CD4-positive, CD25-positive, alpha-beta regulatory T cell (primary cell): ENCODE data around the gene LATS2. TPM values are rescaled to one million over a fixed set of nuclear protein-coding genes. Genes with fewer than 3 reads are reported as not detected.
"Not testable (repeated sequence)": the region's sequence is repeated elsewhere in the genome, so short reads cannot be mapped to it uniquely, and the experiment has no call there.

Source experiments
- ATAC-seq, 2 donors: fragments of 150-1000 bp; cut with Tn5 transposase; one replicate each; pipeline ENCODE4 v1.10.0; 2021; ENCODE audit warnings: low read depth in 2 of 2, moderate number of reproducible peaks in 2 of 2, moderate library complexity in 1 of 2
- DNase-seq, 3 donors: peaks; one replicate each; pipeline versions ENCODE4 v3.0.0 to v3.0.0-alpha.2; 2012 to 2022; ENCODE audit warnings: mixed read lengths in 1 of 3
- H3K27ac ChIP-seq: one replicate; pipeline ENCODE4 v1.7.0; 2013; ENCODE audit warnings: mild to moderate bottlenecking, low read length; ENCODE audit not compliant: insufficient read depth, poor library complexity, severe bottlenecking
- H3K27me3 ChIP-seq: one replicate; pipeline ENCODE4 v1.7.0; 2013; ENCODE audit warnings: low read length; ENCODE audit not compliant: control insufficient read depth, insufficient read depth
- H3K36me3 ChIP-seq: one replicate; pipeline ENCODE4 v1.7.0; 2013; ENCODE audit warnings: mild to moderate bottlenecking, low read length, moderate library complexity; ENCODE audit not compliant: control insufficient read depth, insufficient read depth
- H3K4me1 ChIP-seq: 2 replicates; pipeline ENCODE4 v1.7.0; 2013; ENCODE audit warnings: mild to moderate bottlenecking, low read length; ENCODE audit not compliant: insufficient read depth, control insufficient read depth, poor library complexity, severe bottlenecking
- H3K4me3 ChIP-seq: one replicate; pipeline ENCODE4 v1.7.0; 2013; ENCODE audit warnings: low read depth, mild to moderate bottlenecking, low read length, moderate library complexity
- H3K9me3 ChIP-seq, 2 experiments: 1 replicate in 1 of 2; 2 replicates in 1 of 2; pipeline ENCODE4 v1.7.0; 2013; ENCODE audit warnings: low read length in 2 of 2, mild to moderate bottlenecking in 1 of 2, moderate library complexity in 1 of 2; ENCODE audit not compliant: control insufficient read depth in 2 of 2
- H3K27ac Mint-ChIP-seq, 3 donors: one replicate each; pipeline ENCODE4 v1.8.0; 2020 to 2022; ENCODE audit warnings: mild to moderate bottlenecking in 3 of 3, mixed read lengths in 3 of 3, moderate library complexity in 2 of 3
- H3K27me3 Mint-ChIP-seq: one replicate; pipeline ENCODE4 v1.8.0; 2022; ENCODE audit warnings: mild to moderate bottlenecking, mixed read lengths
- H3K36me3 Mint-ChIP-seq: one replicate; pipeline ENCODE4 v1.8.0; 2020; ENCODE audit warnings: mixed read lengths
- H3K4me1 Mint-ChIP-seq, 4 donors: one replicate each; pipeline ENCODE4 v1.8.0; 2020 to 2022; ENCODE audit warnings: mixed read lengths in 4 of 4, mild to moderate bottlenecking in 1 of 4
- H3K4me3 Mint-ChIP-seq, 4 donors: one replicate each; pipeline ENCODE4 v1.8.0; 2020 to 2022; ENCODE audit warnings: mild to moderate bottlenecking in 4 of 4, mixed read lengths in 4 of 4, moderate library complexity in 3 of 4
- H3K9me3 Mint-ChIP-seq, 7 donors: one replicate each; pipeline ENCODE4 v1.8.0; 2020 to 2022; ENCODE audit warnings: mixed read lengths in 7 of 7, mild to moderate bottlenecking in 3 of 7, moderate library complexity in 2 of 7
- polyA plus RNA-seq, 4 donors: library from polyadenylated mRNA; unstranded; fragments of 300-500 nt; fragmentation: Illumina TruSeq; gene quantifications; one replicate each; pipeline ENCODE4 v1.2.3, GENCODE V29; 2021
- total RNA-seq: library from RNA; stranded (reverse); gene quantifications from one replicate; pipeline ENCODE4 v1.2.3, GENCODE V29; 2022

LATS2 gene
- total and polyA plus RNA-seq, 5 donors from 2014 or later, result 0.35 TPM; not detected in 4

DNA sequence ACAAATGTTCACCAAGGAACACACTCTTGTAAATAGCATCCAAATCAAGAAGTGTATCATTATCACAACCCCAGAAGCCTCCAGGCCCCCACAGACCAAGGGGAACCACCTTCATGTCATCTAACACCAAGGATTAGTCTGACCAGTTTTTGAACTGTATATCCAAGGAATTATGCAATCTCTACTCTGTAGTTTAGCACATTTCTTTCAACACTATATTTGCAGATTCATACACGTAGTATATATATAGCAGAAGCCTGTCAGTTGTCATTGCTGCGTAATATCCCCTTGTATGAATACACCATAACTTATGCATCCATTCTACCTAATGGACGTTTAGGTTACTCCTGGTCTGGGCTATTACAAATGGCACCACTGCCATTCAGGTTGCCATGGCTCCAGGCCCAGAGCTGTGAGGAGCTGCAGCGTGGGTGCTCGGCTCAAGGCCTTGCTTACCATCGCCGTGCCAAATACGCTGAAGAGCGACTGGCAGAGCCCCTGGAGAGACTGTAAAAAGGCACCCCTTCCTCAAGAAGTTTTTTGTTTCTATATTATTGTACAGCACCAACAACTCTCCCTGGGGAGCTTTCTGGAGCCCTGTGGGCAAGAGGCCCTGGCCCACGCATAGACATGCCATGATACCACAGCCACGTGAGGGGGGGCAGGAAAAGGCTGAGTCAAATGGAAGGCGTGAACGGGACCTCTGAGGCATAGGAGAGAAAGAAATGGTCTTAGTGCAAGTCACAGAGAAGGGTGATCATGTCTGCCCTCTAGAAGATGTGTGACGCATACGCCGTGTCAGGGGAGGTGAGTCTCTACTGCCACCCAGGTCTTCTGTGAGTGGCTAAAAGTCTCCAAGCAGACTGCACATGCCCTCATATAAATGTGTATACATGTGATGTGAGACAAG, 10.8 kb downstream of the LATS2 start:
- Histone ChIP-seq H3K27ac (no peak overlapping the region), H3K9me3 (no peaks in the 10 kb centered on the region), H3K27me3 (no peaks in the 10 kb centered on the region), H3K4me3 (no peak overlapping the region), H3K4me1 (no peaks in the 10 kb centered on the region), H3K36me3 (no peaks in the 10 kb centered on the region)
- Mint-ChIP-seq H3K9me3 (peaks cover 0 to 2% (median 0%) of the 10 kb centered on the region in 7 donors), H3K27me3 (peaks cover 22% of the 10 kb centered on the region), H3K27ac (no peak overlapping the region), H3K4me3 (no peak overlapping the region), H3K4me1 (no peaks in the 10 kb centered on the region), H3K36me3 (no peaks in the 10 kb centered on the region)
- no peak for ATAC-seq
- no peak for DNase-seq

DNA sequence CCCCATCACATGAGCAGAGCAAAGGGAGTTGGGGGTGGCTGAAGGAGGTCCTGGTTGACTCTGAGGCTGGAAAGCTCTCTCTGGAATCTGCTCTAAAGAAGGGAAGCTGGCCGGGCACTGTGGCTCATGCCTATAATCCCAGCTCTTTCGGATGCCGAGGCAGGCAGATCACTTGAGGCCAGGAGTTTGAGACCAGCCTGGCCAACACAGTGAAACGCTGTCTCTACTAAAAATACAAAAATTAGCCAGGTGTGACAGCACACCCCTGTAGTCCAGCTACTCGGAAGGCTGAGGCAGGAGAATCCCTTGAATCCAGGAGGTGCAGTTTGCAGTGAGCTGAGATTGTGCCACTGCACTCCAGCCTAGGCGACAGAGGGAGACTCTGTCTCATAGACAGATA, 11.7 kb downstream of the LATS2 start:
- not testable (repeated sequence) for H3K9me3 Mint-ChIP-seq, H3K4me1 Mint-ChIP-seq, H3K36me3 ChIP-seq, H3K4me3 Mint-ChIP-seq, H3K27ac Mint-ChIP-seq, DNase-seq, H3K4me1 ChIP-seq, ATAC-seq, H3K9me3 ChIP-seq, H3K36me3 Mint-ChIP-seq, H3K4me3 ChIP-seq, H3K27me3 ChIP-seq, H3K27ac ChIP-seq
- H3K27me3 Mint-ChIP-seq, result peaks cover 21% of the 10 kb centered on the region

DNA sequence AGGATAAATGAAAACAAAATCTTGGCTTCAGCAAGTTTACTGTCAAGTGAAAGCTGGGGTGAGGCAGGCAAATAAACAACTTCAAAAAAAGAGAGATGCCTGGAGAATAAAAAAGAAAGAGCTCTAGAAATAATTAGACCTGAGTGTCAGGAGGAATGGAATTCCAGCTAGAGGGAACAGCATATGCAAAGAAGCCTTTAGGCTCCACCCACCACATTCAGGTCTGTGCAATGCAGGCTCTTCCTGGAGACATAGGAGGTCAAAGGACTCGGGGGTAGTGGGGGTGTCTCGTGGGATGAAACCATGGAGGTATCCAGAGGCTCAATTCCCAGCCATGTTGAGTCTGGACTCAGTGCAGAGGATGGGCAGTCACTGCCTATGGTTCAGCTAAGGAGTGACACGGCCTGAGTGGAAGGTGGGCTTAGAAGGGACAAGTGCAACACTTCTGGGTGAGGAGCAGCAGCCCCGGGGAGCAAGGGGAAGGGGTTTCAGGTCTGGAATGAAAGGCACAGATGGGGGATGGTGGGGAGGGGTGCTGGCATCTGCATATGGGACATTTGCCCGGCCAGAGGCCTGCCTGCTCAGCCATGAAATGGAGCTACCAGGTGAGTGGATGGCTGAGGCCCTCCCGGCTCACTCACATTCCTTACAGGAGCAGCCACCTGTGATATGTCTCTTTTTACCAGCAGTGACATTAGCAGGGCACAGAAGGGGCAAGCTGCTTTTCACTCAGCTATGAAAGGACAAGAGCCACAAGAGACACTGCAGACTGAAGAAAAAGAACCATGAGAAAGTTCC, 12.3 kb downstream of the LATS2 start:
- Histone ChIP-seq H3K36me3 (no peaks in the 10 kb centered on the region), H3K4me1 (no peaks in the 10 kb centered on the region), H3K27ac (no peak overlapping the region), H3K9me3 (no peaks in the 10 kb centered on the region), H3K27me3 (no peaks in the 10 kb centered on the region), H3K4me3 (no peak overlapping the region)
- H3K27ac Mint-ChIP-seq, result no peak overlapping the region
- ATAC-seq (no peak), DNase-seq (no peak)
- no peak overlapping the region for H3K4me3 Mint-ChIP-seq
- no peaks in the 10 kb centered on the region for H3K4me1 Mint-ChIP-seq
- no peaks in the 10 kb centered on the region for H3K36me3 Mint-ChIP-seq
- peaks cover 19% of the 10 kb centered on the region for H3K27me3 Mint-ChIP-seq
- H3K9me3 Mint-ChIP-seq, result peaks cover 0 to 2% (median 0%) of the 10 kb centered on the region in 7 donors

DNA sequence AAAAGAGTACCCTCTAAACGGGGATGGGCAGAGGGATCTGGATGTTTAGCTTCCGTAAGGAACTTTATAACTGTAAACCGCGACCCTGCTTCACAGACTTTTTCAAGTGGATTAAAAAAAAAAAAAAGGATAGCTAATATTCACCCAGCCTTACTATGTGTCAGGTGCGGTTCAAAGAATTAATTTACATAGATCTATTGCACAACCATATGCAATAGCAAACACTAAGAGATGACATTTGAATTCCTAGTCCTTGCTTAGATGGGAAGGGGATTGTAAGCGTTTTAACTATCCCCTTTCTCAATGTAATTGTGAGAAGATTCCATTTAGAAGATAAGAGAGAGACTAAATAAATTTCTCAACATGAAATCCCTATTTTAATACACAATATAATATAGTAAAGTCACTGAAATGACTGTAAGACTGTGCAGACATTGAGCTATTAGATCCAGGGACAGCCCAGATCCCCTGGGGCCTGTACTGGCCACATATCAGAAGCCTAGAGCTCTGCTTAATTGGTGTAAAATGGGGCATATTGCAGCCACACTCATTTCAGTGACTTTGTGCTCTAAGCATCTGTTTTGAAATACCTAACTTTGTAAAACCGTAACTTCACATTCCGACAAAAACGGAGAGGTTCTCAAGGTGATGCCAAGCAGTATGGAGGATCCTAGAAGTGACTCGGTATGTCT, 13.6 kb downstream of the LATS2 start:
- Mint-ChIP-seq H3K4me1 (no peaks in the 10 kb centered on the region), H3K4me3 (no peak overlapping the region), H3K36me3 (no peaks in the 10 kb centered on the region), H3K27me3 (peaks cover 19% of the 10 kb centered on the region), H3K27ac (no peak overlapping the region), H3K9me3 (peaks cover 0 to 2% (median 0%) of the 10 kb centered on the region in 7 donors)
- Histone ChIP-seq H3K27ac (no peak overlapping the region), H3K9me3 (no peaks in the 10 kb centered on the region), H3K4me1 (no peaks in the 10 kb centered on the region), H3K27me3 (no peaks in the 10 kb centered on the region), H3K4me3 (no peak overlapping the region), H3K36me3 (no peaks in the 10 kb centered on the region)
- ATAC-seq, result no peak
- no peak for DNase-seq

DNA sequence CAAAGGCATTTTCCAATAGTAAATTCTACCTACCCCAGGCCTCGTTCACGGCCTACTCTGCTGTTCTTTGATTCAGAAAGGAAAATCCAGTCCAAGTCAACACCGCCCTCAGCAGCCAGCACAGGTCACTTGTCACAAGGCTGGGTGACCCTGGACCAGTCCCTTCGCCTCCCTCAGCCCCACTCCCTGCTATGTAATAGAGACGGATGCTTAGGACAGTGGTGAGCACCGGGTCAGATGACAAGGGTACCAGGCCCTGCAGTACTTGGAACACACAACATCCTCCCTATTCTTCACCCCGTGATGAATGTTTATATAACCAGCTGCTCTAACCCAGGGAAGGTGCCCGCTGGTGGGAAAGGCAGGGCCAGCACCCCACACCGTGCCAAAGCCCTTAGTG, 14.3 kb downstream of the LATS2 start:
- ATAC-seq, result no peak
- H3K36me3 ChIP-seq, result no peaks in the 10 kb centered on the region
- DNase-seq, result no peak
- H3K4me1 ChIP-seq, result no peaks in the 10 kb centered on the region
- Mint-ChIP-seq H3K4me3 (no peak overlapping the region), H3K36me3 (no peaks in the 10 kb centered on the region), H3K27ac (no peak overlapping the region), H3K9me3 (peaks cover 0 to 2% (median 0%) of the 10 kb centered on the region in 7 donors), H3K27me3 (peaks cover 19% of the 10 kb centered on the region), H3K4me1 (no peaks in the 10 kb centered on the region)
- no peak overlapping the region for H3K27ac ChIP-seq
- no peaks in the 10 kb centered on the region for H3K27me3 ChIP-seq
- no peaks in the 10 kb centered on the region for H3K9me3 ChIP-seq
- H3K4me3 ChIP-seq, result no peak overlapping the region

DNA sequence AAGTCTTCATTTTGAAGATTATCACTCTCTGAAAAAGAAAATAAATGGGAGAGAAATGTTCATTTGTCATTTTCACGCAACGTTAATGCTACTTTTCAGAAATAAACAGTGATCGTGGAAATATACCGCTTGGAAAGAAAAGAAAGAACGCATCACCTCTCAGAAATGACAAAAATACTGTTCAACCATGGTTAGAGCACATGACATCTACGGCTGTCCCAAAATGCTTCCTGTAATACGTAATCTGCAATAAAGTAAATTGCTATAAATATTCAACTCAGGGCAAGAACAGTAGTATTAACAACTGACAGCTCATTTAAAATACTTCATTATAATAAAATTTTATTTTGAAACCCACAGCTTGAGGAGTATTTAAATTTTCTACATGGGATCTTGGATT, 15.2 kb downstream of the LATS2 start:
- Mint-ChIP-seq H3K36me3 (no peaks in the 10 kb centered on the region), H3K27ac (no peak overlapping the region), H3K9me3 (peaks cover 0 to 2% (median 0%) of the 10 kb centered on the region in 7 donors), H3K27me3 (peaks cover 15% of the 10 kb centered on the region), H3K4me3 (no peak overlapping the region), H3K4me1 (no peaks in the 10 kb centered on the region)
- no peaks in the 10 kb centered on the region for H3K9me3 ChIP-seq
- H3K4me3 ChIP-seq, result no peak overlapping the region
- H3K27ac ChIP-seq, result no peak overlapping the region
- DNase-seq (no peak), ATAC-seq (no peak)
- H3K4me1 ChIP-seq, result no peaks in the 10 kb centered on the region
- no peaks in the 10 kb centered on the region for H3K36me3 ChIP-seq
- H3K27me3 ChIP-seq, result no peaks in the 10 kb centered on the region

DNA sequence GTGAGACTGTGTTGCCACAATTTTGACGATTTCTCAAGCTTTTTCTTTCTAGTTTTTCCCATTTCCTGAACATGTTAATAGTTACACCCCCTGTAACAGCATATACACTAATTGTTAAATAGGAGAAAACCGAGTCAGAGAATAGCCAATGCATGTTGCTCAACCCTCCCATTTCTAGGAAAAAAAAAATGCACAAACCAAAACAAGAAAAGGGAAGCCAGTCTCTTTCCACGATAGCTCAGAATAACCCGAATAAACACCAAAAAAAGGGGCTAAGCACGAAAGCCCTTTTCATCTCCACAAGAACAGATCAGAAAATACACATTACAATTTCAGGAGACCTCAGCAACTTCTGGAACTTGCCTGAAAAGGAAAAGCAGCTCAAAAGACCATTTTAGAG, 16.3 kb downstream of the LATS2 start:
- no peak for ATAC-seq

More for the DNA sequence above, 16.3 kb downstream of the LATS2 start:
- no peaks in the 10 kb centered on the region for H3K4me1 ChIP-seq
- Mint-ChIP-seq H3K36me3 (no peaks in the 10 kb centered on the region), H3K27me3 (peaks cover 15% of the 10 kb centered on the region), H3K9me3 (peaks cover 0 to 2% (median 0%) of the 10 kb centered on the region in 7 donors), H3K4me1 (peaks cover 0 to 2% (median 0%) of the 10 kb centered on the region in 4 donors), H3K27ac (no peak overlapping the region), H3K4me3 (no peak overlapping the region)
- H3K27ac ChIP-seq, result no peak overlapping the region
- DNase-seq, result no peak
- H3K27me3 ChIP-seq, result no peaks in the 10 kb centered on the region
- no peak overlapping the region for H3K4me3 ChIP-seq
- H3K9me3 ChIP-seq, result no peaks in the 10 kb centered on the region
- no peaks in the 10 kb centered on the region for H3K36me3 ChIP-seq
